SH-SY5Y (cell line): ENCODE data around the gene CLSTN1.

Experiments used
- GATA2 ChIP-seq: IDR thresholded peaks from 2 replicates; pipeline ENCODE4 v1.6.1; 2011; ENCODE audit warnings: mild to moderate bottlenecking, low read depth, low read length
- GATA3 ChIP-seq: IDR thresholded peaks from 2 replicates; pipeline ENCODE4 v1.6.1; 2011; ENCODE audit warnings: low read depth, mild to moderate bottlenecking, low read length, moderate library complexity

GRCh38 chr1:9680828-9681227 lies 142.9 kb downstream of the CLSTN1 start:
- TF ChIP-seq GATA2, result no peak
- TF ChIP-seq GATA3, result no peak
